Stimulated activated CD4-positive, alpha-beta T cell treated with anti-CD3 and anti-CD28 coated beads, Interleukin-4, amount 100 ng/mL, for 4 hours (primary cell): ENCODE results near the gene ULBP3.
"Not testable (repeated sequence)": the region's sequence is repeated elsewhere in the genome, so short reads cannot be mapped to it uniquely, and the experiment has no call there.

Source experiments
- DNase-seq, 2 experiments: peaks; one replicate each; pipeline ENCODE4 v3.0.0-alpha.2; 2020

The ULBP3 gene

GRCh38 chr6:150014623-150015280 lies 54.2 kb downstream of the ULBP3 start:
- not testable (repeated sequence) for DNase-seq

GRCh38 chr6:150013785-150014622 lies 54.9 kb downstream of the ULBP3 start:
- DNase-seq, result not testable (repeated sequence)

GRCh38 chr6:150012846-150013784 lies 55.8 kb downstream of the ULBP3 start:
- DNase-seq, result not testable (repeated sequence)
